GM12872 (cell line): Measurements from ENCODE around the gene NOTCH2.

Source experiments
- CTCF ChIP-seq: IDR thresholded peaks from 3 replicates; pipeline ENCODE4 v1.5.1; 2011; ENCODE audit warnings: low read depth, mild to moderate bottlenecking, low read length, moderate library complexity; ENCODE audit not compliant: insufficient read depth

The NOTCH2 gene

GRCh38 chr1:119884711-119885110, 184.8 kb downstream of the NOTCH2 start:
- TF ChIP-seq CTCF: no peak

- TF ChIP-seq CTCF: no peak
These were observed 185.6 kb downstream of the NOTCH2 start for GRCh38 chr1:119883826-119884225.

GRCh38 chr1:119882132-119883049, 187.1 kb downstream of the NOTCH2 start:
- TF ChIP-seq CTCF: no peak

- no peak for TF ChIP-seq CTCF
These were observed 189.7 kb downstream of the NOTCH2 start for GRCh38 chr1:119879510-119880434.

GRCh38 chr1:119878171-119878570, 191.3 kb downstream of the NOTCH2 start:
- no peak for TF ChIP-seq CTCF

GRCh38 chr1:119874186-119874585, 195.3 kb downstream of the NOTCH2 start:
- no peak for TF ChIP-seq CTCF
